Spinal cord (tissue), 10 donors: Measurements from ENCODE around the gene RAB31. TPM values are rescaled to one million over a fixed set of nuclear protein-coding genes. Genes with fewer than 3 reads are reported as not detected.

Experiments used
- DNase-seq, 6 donors: peaks; one replicate each; pipeline versions ENCODE4 v3.0.0 to v3.0.0-alpha.2; 2013 to 2015; ENCODE audit warnings: low spot score in 6 of 6, low read depth in 4 of 6
- H3K27ac ChIP-seq: one replicate; pipeline ENCODE4 v1.5.1; 2013; ENCODE audit warnings: low read depth, low read length, control low read depth
- H3K27me3 ChIP-seq: one replicate; pipeline ENCODE4 v1.6.1; 2013; ENCODE audit warnings: low read length; ENCODE audit not compliant: control insufficient read depth, insufficient read depth
- H3K36me3 ChIP-seq: one replicate; pipeline ENCODE4 v1.6.1; 2013; ENCODE audit warnings: low read length; ENCODE audit not compliant: control insufficient read depth, insufficient read depth
- H3K4me1 ChIP-seq: one replicate; pipeline ENCODE4 v1.6.1; 2013; ENCODE audit warnings: low read length; ENCODE audit not compliant: control insufficient read depth, insufficient read depth
- H3K4me3 ChIP-seq: one replicate; pipeline ENCODE4 v1.5.1; 2013; ENCODE audit warnings: low read depth, low read length, control low read depth
- H3K9me3 ChIP-seq: one replicate; pipeline ENCODE4 v1.6.1; 2013; ENCODE audit warnings: low read length; ENCODE audit not compliant: control insufficient read depth, insufficient read depth
- WGBS: methylation state at CpG from one replicate; pipeline ENCODE4 v1.1.5; 2013; ENCODE audit warnings: missing lambda C conversion rate; ENCODE audit not compliant: insufficient coverage; 5-methylcytosine and 5-hydroxymethylcytosine counted together
- polyA plus RNA-seq, 2 donors: library from polyadenylated mRNA; unstranded; fragments of 120-200 nt; gene quantifications; one replicate each; pipeline ENCODE4 v1.2.1, GENCODE V29; 2013; ENCODE audit not compliant: insufficient read length in 2 of 2
- total RNA-seq, 2 donors: library from RNA; depleted of rRNA in 1 of 2; stranded (reverse); fragments of 120-200 nt in 1 of 2; fragments of >200 nt in 1 of 2; gene quantifications; one replicate each; pipeline versions ENCODE4 v1.2.3 to v1.2.4, GENCODE V29; 2013 to 2014
- donor health status: healthy.

The RAB31 gene
- total and polyA plus RNA-seq, 4 donors: 59.0 to 172 (median 95.9) TPM

DNA sequence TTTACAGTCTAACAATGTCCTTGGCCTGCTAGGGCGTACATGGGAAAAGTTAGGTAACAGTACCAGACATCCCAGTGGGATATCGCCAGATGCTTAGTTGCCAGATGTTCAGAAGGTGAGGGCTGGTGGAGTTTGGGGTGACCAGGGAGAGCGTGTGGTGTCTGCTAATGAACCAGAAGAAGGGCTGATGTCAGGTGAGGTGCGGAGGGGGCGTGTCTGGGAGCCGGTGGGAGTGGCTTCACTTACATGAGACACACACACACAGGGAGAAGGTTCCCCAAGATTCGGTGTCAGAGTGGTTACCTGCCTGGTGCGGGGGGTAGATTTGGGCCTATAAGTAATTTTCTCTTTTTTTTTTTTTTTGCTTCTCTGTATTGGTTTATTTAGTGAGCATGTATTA, 12.2 kb downstream of the RAB31 start:
- Histone ChIP-seq H3K4me3 (no peak overlapping the region), H3K27me3 (no peaks in the 10 kb centered on the region), H3K4me1 (peaks cover 3% of the 10 kb centered on the region), H3K36me3 (peaks cover 3% of the 10 kb centered on the region), H3K27ac (no peak overlapping the region), H3K9me3 (no peaks in the 10 kb centered on the region)
- no peak for DNase-seq
- WGBS: 98% methylated on average over 5 of the region's 8 CpGs

DNA sequence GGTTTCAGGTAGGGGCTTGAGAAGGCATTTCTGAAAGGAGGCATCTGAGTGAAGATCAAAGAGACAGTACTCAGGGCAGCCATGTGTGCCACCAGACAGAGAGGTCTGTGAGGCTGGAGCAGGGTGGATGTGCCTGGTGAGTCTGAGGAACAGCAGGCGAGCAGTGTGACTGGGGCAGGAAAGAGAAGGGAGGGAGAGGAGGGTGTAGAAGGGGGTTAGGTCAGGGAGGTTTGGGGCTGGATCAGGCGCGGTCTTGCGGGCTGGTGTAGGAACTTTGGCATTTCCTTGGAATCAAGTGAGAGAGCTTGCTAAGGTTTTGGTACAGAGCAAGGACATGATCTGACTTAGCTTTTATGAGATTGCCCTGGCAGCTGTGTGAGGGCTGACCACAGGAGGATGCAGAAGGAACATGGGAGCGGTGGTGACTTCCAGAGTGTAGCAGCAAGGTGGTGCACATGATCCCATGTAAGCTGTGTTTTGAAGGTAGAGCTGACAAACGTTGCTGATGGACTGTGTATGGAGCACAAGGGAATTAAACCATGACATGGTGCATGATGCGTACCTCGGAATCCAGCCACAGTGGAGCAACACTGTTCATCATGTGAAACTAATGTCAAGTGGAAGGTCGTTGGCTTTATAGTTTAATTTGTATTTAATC, 13.9 kb downstream of the RAB31 start:
- WGBS: 80% methylated on average over 8 of the region's 9 CpGs
- H3K36me3 ChIP-seq: peaks cover 3% of the 10 kb centered on the region
- DNase-seq: no peak
- H3K27me3 ChIP-seq: no peaks in the 10 kb centered on the region
- H3K27ac ChIP-seq: no peak overlapping the region
- no peaks in the 10 kb centered on the region for H3K9me3 ChIP-seq
- peaks cover 8% of the 10 kb centered on the region for H3K4me1 ChIP-seq
- no peak overlapping the region for H3K4me3 ChIP-seq

DNA sequence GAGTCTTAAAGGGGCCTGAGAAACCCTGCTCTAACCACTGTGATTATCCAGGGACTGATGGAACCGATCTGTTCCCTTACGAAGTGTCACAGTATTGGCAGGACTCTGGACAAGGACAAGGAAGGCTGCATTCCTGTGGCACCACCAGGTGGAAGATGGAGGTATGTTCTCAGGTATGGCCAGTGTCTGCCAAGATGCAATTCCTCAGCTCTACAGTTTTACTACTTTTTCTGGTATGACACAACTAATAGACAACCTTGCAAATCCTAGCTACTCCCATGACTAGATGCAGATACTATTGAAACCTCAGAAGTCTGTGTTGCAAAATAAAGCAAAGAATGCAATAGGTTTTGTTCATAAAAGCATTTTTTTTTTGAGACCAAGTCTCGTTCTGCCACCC, 14.6 kb downstream of the RAB31 start:
- 90% methylated on average over 3 of the region's 3 CpGs for WGBS
- peak in 1 of 6 donors; percentile 70 for DNase-seq

DNA sequence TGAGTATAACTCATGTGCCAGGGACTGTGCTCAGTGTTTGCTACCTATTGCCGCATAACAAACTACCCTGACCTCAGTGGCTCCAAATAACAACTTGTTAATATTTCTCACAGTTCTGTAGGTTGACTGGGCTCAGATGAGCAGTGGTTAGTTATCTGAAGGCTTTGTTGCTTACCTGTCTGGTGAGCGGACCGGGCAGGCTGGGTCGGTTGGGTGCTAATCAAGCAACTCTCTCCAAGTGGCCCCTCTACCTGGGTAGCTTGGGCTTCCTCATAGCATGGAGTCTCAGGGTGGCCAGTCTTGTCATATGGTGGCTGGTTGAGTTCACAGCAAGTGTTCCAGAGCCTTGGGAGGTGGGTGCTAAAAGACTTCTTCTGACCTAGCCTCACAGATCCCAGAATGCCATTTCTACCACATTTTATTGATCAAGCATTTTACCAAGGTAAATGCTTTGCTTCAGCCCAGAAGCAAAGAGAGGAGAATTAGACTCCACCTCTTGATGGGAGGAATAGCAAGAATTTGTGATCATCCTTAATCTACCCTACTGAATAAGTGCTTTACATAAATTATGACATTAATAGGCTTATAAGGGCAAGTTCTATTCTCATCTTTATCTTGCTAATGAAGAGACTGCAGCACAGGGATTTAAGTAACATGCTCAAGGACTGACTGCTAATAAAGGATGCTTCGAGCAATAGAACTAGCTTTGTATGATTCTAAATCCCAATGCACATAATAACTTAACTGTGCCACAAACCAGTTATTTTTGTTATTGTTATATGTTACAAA, 16.9 kb downstream of the RAB31 start:
- WGBS: 94% methylated on average over 3 of the region's 5 CpGs
- Histone ChIP-seq H3K27ac (no peak overlapping the region), H3K9me3 (no peaks in the 10 kb centered on the region), H3K4me3 (no peak overlapping the region), H3K27me3 (no peaks in the 10 kb centered on the region), H3K4me1 (peaks cover 5% of the 10 kb centered on the region), H3K36me3 (peaks cover 3% of the 10 kb centered on the region)
- no peak for DNase-seq

More for the DNA sequence above, 14.6 kb downstream of the RAB31 start:
- H3K9me3 ChIP-seq: no peaks in the 10 kb centered on the region
- H3K4me3 ChIP-seq: no peak overlapping the region
- no peaks in the 10 kb centered on the region for H3K27me3 ChIP-seq
- H3K27ac ChIP-seq: no peak overlapping the region
- peaks cover 8% of the 10 kb centered on the region for H3K4me1 ChIP-seq
- H3K36me3 ChIP-seq: peaks cover 3% of the 10 kb centered on the region

DNA sequence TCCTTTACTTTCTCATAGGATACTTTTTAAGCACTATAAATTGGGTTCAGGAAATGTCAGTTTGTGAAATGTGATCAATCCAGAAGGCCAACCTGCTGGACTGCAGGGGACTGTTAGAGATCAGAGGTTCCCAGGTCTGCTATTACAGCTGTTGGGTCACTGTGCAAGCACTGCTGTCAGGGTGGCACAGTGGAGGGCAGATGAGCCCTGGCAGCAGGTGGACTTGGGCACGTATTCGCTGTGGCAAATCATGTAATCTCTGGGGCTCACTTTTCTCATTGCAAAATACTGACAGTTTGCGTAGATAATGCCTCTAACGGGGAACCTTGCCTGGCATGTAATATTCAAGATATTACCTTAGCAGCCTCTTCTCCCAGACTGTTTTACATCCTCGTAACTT, 18.1 kb downstream of the RAB31 start:
- H3K36me3 ChIP-seq: peaks cover 3% of the 10 kb centered on the region
- peaks cover 5% of the 10 kb centered on the region for H3K4me1 ChIP-seq
- peak in 1 of 6 donors; percentile 28 for DNase-seq
- no peaks in the 10 kb centered on the region for H3K9me3 ChIP-seq
- H3K4me3 ChIP-seq: no peak overlapping the region
- H3K27ac ChIP-seq: no peak overlapping the region
- H3K27me3 ChIP-seq: no peaks in the 10 kb centered on the region
- WGBS: 73% methylated on average over 2 of the region's 5 CpGs

DNA sequence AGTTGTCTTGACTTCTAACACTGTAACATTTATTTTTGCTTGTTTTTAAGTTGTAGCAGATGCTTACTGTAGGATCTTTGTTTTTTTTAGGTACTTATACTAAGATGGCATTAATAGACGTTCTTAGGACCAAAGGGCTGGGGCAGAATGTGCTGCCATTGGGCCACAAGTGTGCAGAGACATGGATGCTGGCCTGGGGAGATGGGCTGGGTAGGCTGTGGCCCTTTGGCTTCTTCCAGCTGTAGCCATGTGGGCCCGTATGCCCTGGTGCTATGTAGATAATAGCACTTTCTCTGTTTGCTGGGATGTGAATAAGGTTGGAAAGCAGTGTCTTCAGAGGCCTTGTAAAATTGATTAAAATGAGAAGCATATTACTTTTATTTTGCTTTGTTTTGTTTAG, 18.8 kb downstream of the RAB31 start:
- Histone ChIP-seq H3K4me1 (peaks cover 5% of the 10 kb centered on the region), H3K27ac (no peak overlapping the region), H3K9me3 (no peaks in the 10 kb centered on the region), H3K4me3 (no peak overlapping the region), H3K27me3 (no peaks in the 10 kb centered on the region), H3K36me3 (peaks cover under 1% of the 10 kb centered on the region)
- 77% methylated on average over 2 of the region's 2 CpGs for WGBS
- DNase-seq: no peak

DNA sequence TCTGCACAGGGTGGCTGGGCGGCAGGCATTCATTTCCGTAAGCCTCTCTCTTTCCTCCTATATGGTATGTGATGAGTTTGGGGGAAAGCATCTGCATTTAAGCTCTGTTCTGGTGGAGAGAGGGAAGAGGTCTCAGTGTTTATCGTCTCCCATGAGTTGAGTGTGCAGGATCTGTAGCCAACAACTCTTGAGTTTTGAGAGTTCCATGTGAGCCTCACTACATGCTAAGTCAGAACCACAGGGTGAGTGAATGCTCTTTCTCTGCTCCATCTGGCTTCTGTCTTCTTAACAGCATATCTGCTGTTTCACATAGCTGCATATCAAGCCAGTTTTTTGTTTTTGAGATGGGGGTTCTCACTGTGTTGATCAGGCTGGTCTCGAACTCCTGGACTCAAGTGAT, 22.7 kb downstream of the RAB31 start:
- Histone ChIP-seq H3K4me1 (peaks cover 22% of the 10 kb centered on the region), H3K4me3 (no peak overlapping the region), H3K27ac (no peak overlapping the region), H3K9me3 (no peaks in the 10 kb centered on the region), H3K27me3 (no peaks in the 10 kb centered on the region), H3K36me3 (peaks cover 5% of the 10 kb centered on the region)
- no peak for DNase-seq
- 92% methylated on average over 3 of the region's 4 CpGs for WGBS

DNA sequence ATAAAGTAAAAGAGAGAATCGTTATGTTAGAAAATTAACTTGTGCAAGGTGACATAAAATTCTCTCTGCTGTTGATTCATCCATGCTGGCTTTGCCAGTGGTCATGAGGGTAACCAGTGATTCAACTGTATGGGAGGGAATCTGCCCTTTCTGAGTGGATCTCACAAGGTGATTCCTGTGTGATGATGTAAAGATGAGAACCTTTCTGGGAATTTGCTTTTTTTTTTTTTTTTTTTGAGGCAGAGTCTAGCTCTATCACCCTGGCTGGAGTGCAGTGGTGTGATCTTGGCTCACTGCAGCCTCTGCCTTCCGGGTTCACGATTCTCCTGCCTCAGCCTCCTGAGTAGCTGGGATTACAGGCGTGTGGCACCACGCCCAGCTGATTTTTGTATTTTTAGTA, 23.3 kb downstream of the RAB31 start:
- peaks cover 5% of the 10 kb centered on the region for H3K36me3 ChIP-seq
- H3K27ac ChIP-seq: no peak overlapping the region
- H3K4me1 ChIP-seq: peaks cover 17% of the 10 kb centered on the region
- no peak for DNase-seq
- H3K4me3 ChIP-seq: no peak overlapping the region
- H3K9me3 ChIP-seq: no peaks in the 10 kb centered on the region
- no peaks in the 10 kb centered on the region for H3K27me3 ChIP-seq
- 100% methylated on average over 2 of the region's 5 CpGs for WGBS

- no peak for DNase-seq
- no peaks in the 10 kb centered on the region for H3K9me3 ChIP-seq
- H3K36me3 ChIP-seq: peaks cover 5% of the 10 kb centered on the region
- peaks cover 17% of the 10 kb centered on the region for H3K4me1 ChIP-seq
- no peak overlapping the region for H3K4me3 ChIP-seq
- H3K27me3 ChIP-seq: no peaks in the 10 kb centered on the region
- H3K27ac ChIP-seq: no peak overlapping the region
- 86% methylated on average over 9 of the region's 9 CpGs for WGBS
Observed at GRCh38 chr18:9732031-9732430, 23.9 kb downstream of the RAB31 start.

GRCh38 chr18:9734189-9734588, 26.1 kb downstream of the RAB31 start:
- no peak for DNase-seq
- peaks cover 31% of the 10 kb centered on the region for H3K4me1 ChIP-seq
- H3K27ac ChIP-seq: no peak overlapping the region
- no peaks in the 10 kb centered on the region for H3K27me3 ChIP-seq
- H3K36me3 ChIP-seq: peaks cover 5% of the 10 kb centered on the region
- WGBS: 72% methylated on average over 8 of the region's 9 CpGs
- H3K9me3 ChIP-seq: no peaks in the 10 kb centered on the region
- no peak overlapping the region for H3K4me3 ChIP-seq
